CD14-positive monocyte (primary cell): Measurements from ENCODE around the gene STX11. TPM values are rescaled to one million over a fixed set of nuclear protein-coding genes. Genes with fewer than 3 reads are reported as not detected.

ENCODE experiments used
- DNase-seq, 3 donors: peaks; one replicate each; pipeline ENCODE4 v3.0.0-alpha.2; 2011 to 2022
- H2AFZ ChIP-seq: 2 replicates; pipeline ENCODE4 v1.6.0; 2012; ENCODE audit warnings: mild to moderate bottlenecking, low read depth, low read length, inconsistent platforms; ENCODE audit not compliant: insufficient read depth, poor library complexity, severe bottlenecking
- H3K27ac ChIP-seq, 2 donors: 1 replicate in 1 of 2; 2 replicates in 1 of 2; pipeline ENCODE4 v1.5.1; 2012 to 2013; ENCODE audit warnings: low read length in 2 of 2, control low read depth in 1 of 2, inconsistent platforms in 1 of 2, low read depth in 1 of 2, mild to moderate bottlenecking in 1 of 2
- H3K27me3 ChIP-seq, 2 donors: one replicate each; pipeline versions ENCODE4 v1.6.0 to v1.6.1; 2011 to 2013; ENCODE audit warnings: low read length in 2 of 2; ENCODE audit not compliant: control insufficient read depth in 2 of 2, insufficient read depth in 2 of 2
- H3K36me3 ChIP-seq, 2 donors: replicated peaks in 1 of 2; 1 replicate in 1 of 2; 2 replicates in 1 of 2; pipeline versions ENCODE4 v1.5.1 to v1.6.1; 2012 to 2013; ENCODE audit warnings: low read length in 2 of 2, control low read depth in 1 of 2, inconsistent platforms in 1 of 2, mild to moderate bottlenecking in 1 of 2; ENCODE audit not compliant: insufficient read depth in 2 of 2, control insufficient read depth in 1 of 2
- H3K4me1 ChIP-seq, 2 donors: 1 replicate in 1 of 2; 2 replicates in 1 of 2; pipeline versions ENCODE4 v1.5.1 to v1.6.1; 2012 to 2013; ENCODE audit warnings: low read length in 2 of 2, control low read depth in 1 of 2, inconsistent platforms in 1 of 2, mild to moderate bottlenecking in 1 of 2, moderate library complexity in 1 of 2; ENCODE audit not compliant: insufficient read depth in 2 of 2, control insufficient read depth in 1 of 2
- H3K4me2 ChIP-seq: replicated peaks from 2 replicates; pipeline ENCODE3; 2012; ENCODE audit warnings: low read length, moderate library complexity, mild to moderate bottlenecking; ENCODE audit not compliant: poor library complexity, severe bottlenecking; ENCODE audit errors: extremely low read depth
- H3K4me3 ChIP-seq, 3 experiments: fragments of 200-600 bp in 1 of 3; sonication (generic) in 1 of 3; replicated peaks in 1 of 3; 1 replicate in 2 of 3; 2 replicates in 1 of 3; pipeline ENCODE4 v1.5.1; 2011 to 2013; ENCODE audit warnings: low read length in 3 of 3, mild to moderate bottlenecking in 3 of 3, control low read depth in 2 of 3, low read depth in 2 of 3, inconsistent platforms in 1 of 3, moderate library complexity in 1 of 3
- H3K79me2 ChIP-seq: 2 replicates; pipeline ENCODE4 v1.6.0; 2012; ENCODE audit warnings: mild to moderate bottlenecking, control low read depth, inconsistent platforms, low read length, moderate library complexity; ENCODE audit not compliant: insufficient read depth
- H3K9ac ChIP-seq: 2 replicates; pipeline ENCODE4 v1.6.0; 2017; ENCODE audit warnings: low read length, mild to moderate bottlenecking; ENCODE audit not compliant: insufficient read depth, poor library complexity, severe bottlenecking
- H3K9me3 ChIP-seq, 2 donors: replicated peaks in 1 of 2; 1 replicate in 1 of 2; 2 replicates in 1 of 2; pipeline versions ENCODE4 v1.5.1 to v1.6.1; 2012 to 2013; ENCODE audit warnings: low read length in 2 of 2, control low read depth in 1 of 2; ENCODE audit not compliant: control insufficient read depth in 1 of 2, insufficient read depth in 1 of 2
- H4K20me1 ChIP-seq: 2 replicates; pipeline ENCODE4 v1.6.0; 2012; ENCODE audit warnings: mild to moderate bottlenecking, low read length, control low read depth, moderate library complexity; ENCODE audit not compliant: insufficient read depth
- H3K27ac Mint-ChIP-seq, 7 donors: one replicate each; pipeline ENCODE4 v1.8.0; 2020; ENCODE audit warnings: mild to moderate bottlenecking in 7 of 7, mixed read lengths in 7 of 7, moderate library complexity in 6 of 7, inconsistent platforms in 2 of 7
- H3K27me3 Mint-ChIP-seq, 3 donors: one replicate each; pipeline ENCODE4 v1.8.0; 2021 to 2022; ENCODE audit warnings: low read depth in 3 of 3, mild to moderate bottlenecking in 3 of 3, mixed read lengths in 3 of 3, moderate library complexity in 3 of 3, inconsistent platforms in 1 of 3
- H3K36me3 Mint-ChIP-seq, 2 donors: one replicate each; pipeline ENCODE4 v1.8.0; 2020; ENCODE audit warnings: mixed read lengths in 2 of 2, inconsistent platforms in 1 of 2, mild to moderate bottlenecking in 1 of 2
- H3K4me1 Mint-ChIP-seq: one replicate; pipeline ENCODE4 v1.8.0; 2020; ENCODE audit warnings: mild to moderate bottlenecking, mixed read lengths
- H3K4me3 Mint-ChIP-seq, 2 donors: one replicate each; pipeline ENCODE4 v1.8.0; 2020; ENCODE audit warnings: mild to moderate bottlenecking in 2 of 2, mixed read lengths in 2 of 2, moderate library complexity in 1 of 2
- H3K9me3 Mint-ChIP-seq, 7 donors: one replicate each; pipeline ENCODE4 v1.8.0; 2020 to 2022; ENCODE audit warnings: mixed read lengths in 7 of 7, mild to moderate bottlenecking in 6 of 7, moderate library complexity in 6 of 7, inconsistent platforms in 2 of 7
- CTCF ChIP-seq: fragments of 200-600 bp; IDR thresholded peaks from one replicate; pipeline ENCODE4 v1.8.0; 2022; ENCODE audit warnings: antibody characterized with exemption, mild to moderate bottlenecking
- WGBS: methylation state at CpG from one replicate; pipeline ENCODE4 v1.1.5; 2013; ENCODE audit warnings: missing lambda C conversion rate; ENCODE audit not compliant: insufficient coverage; 5-methylcytosine and 5-hydroxymethylcytosine counted together
- intact Hi-C, 2 donors: fragments of 100-400 bp; cut with micrococcal nuclease; formaldehyde crosslinking; loops; one replicate each; pipeline versions ENCODE4 v1.15.0 to v1.15.1; 2023
- polyA plus RNA-seq, 3 donors: library from polyadenylated mRNA; depleted of rRNA in 1 of 3; unstranded in 2 of 3; stranded (reverse) in 1 of 3; fragments of 300-500 nt in 2 of 3; fragments of >200 nt in 1 of 3; fragmentation: Illumina TruSeq in 2 of 3; gene quantifications; 1 replicate in 2 of 3; 2 replicates in 1 of 3; pipeline ENCODE4 v1.2.3, GENCODE V29; 2012 to 2021

STX11 gene
- polyA plus RNA-seq, 3 donors: 276 to 372 (median 367) TPM

GRCh38 chr6:144145541-144145940 is 4.8 kb upstream of the STX11 start:
- H3K79me2 ChIP-seq: peaks cover 1% of the 10 kb centered on the region
- no peaks in the 10 kb centered on the region for H3K9me3 ChIP-seq
- H3K4me1 ChIP-seq: peaks cover 20 to 25% of the 10 kb centered on the region in 2 donors
- WGBS: no CpG with 5 or more reads among the region's 2 CpGs
- Mint-ChIP-seq H3K27ac (peak overlapping the region in 2 of 7 donors; percentile 43 to 50), H3K4me1 (peaks cover 42% of the 10 kb centered on the region), H3K4me3 (no peak overlapping the region), H3K9me3 (no peaks in the 10 kb centered on the region), H3K27me3 (peaks cover 0 to 1% (median 0%) of the 10 kb centered on the region in 3 donors), H3K36me3 (peaks cover 0 to 3% of the 10 kb centered on the region in 2 donors)
- H3K9ac ChIP-seq: no peak overlapping the region
- H2AFZ ChIP-seq: no peak overlapping the region
- DNase-seq: no peak
- intact Hi-C loops: loop anchor here (5.0 kb wide), 1 partner anchor 37 kb away; no protein-coding TSS in a partner anchor
- no peaks in the 10 kb centered on the region for H3K36me3 ChIP-seq
- no peak overlapping the region for H3K4me3 ChIP-seq
- H3K27me3 ChIP-seq: no peaks in the 10 kb centered on the region
- TF ChIP-seq CTCF: no peak
- H3K4me2 ChIP-seq: no peak overlapping the region
- H4K20me1 ChIP-seq: no peaks in the 10 kb centered on the region
- no peak overlapping the region for H3K27ac ChIP-seq

GRCh38 chr6:144148886-144149285 is 1.4 kb upstream of the STX11 start:
- Mint-ChIP-seq H3K27me3 (peaks cover 0 to 3% (median 1%) of the 10 kb centered on the region in 3 donors), H3K9me3 (peaks cover 0 to 2% (median 0%) of the 10 kb centered on the region in 7 donors), H3K27ac (peak overlapping the region in 1 of 7 donors; percentile 99), H3K36me3 (peaks cover 26 to 30% of the 10 kb centered on the region in 2 donors), H3K4me1 (peaks cover 39% of the 10 kb centered on the region), H3K4me3 (no peak overlapping the region)
- no CpG with 5 or more reads among the region's 4 CpGs for WGBS
- H3K27me3 ChIP-seq: no peaks in the 10 kb centered on the region
- DNase-seq: no peak
- H3K4me2 ChIP-seq: no peak overlapping the region
- intact Hi-C loops: loop anchor here (5.0 kb wide), 1 partner anchor 33 kb away; no protein-coding TSS in a partner anchor
- no peak overlapping the region for H3K27ac ChIP-seq
- no peak for TF ChIP-seq CTCF
- H4K20me1 ChIP-seq: peaks cover 31% of the 10 kb centered on the region
- no peak overlapping the region for H3K4me3 ChIP-seq
- peaks cover 35% of the 10 kb centered on the region for H3K79me2 ChIP-seq
- peaks cover 3 to 9% of the 10 kb centered on the region in 2 donors for H3K36me3 ChIP-seq
- H2AFZ ChIP-seq: no peak overlapping the region
- peaks cover 31 to 32% of the 10 kb centered on the region in 2 donors for H3K4me1 ChIP-seq
- H3K9ac ChIP-seq: no peak overlapping the region
- no peaks in the 10 kb centered on the region for H3K9me3 ChIP-seq
